GM12892 (cell line): ENCODE results near the gene RAC3.
A peak's percentile ranks its signal among the peaks of the same experiment; 100 is the strongest.

Source experiments
- POLR2A ChIP-seq: IDR thresholded peaks from 2 replicates; pipeline ENCODE4 v1.6.1; 2011; ENCODE audit warnings: low read depth, low read length, control low read depth
- POLR2AphosphoS5 ChIP-seq: IDR thresholded peaks from 2 replicates; pipeline ENCODE4 v1.6.1; 2011; ENCODE audit warnings: low read depth, low read length, control low read depth
- TAF1 ChIP-seq: IDR thresholded peaks from 2 replicates; pipeline ENCODE4 v1.6.1; 2011; ENCODE audit warnings: low read depth, mild to moderate bottlenecking, control low read depth, low read length, borderline replicate concordance

GRCh38 chr17:81984773-81985410, 46.6 kb upstream of the RAC3 start:
- peak; percentile 69; the same call in 1 of the 2 replicates for TF ChIP-seq POLR2AphosphoS5
- TF ChIP-seq POLR2A = no peak
- TF ChIP-seq TAF1 = no peak
